NCI-H1436 treated with DMSO at 0.1 percent for 48 hours (cell line): ENCODE results near the gene PDX1.
"Not testable (repeated sequence)": the region's sequence is repeated elsewhere in the genome, so short reads cannot be mapped to it uniquely, and the experiment has no call there.

Experiments
- DNase-seq: peaks from one replicate; lab custom pipeline; 2025; lab: John Stamatoyannopoulos, UW

The PDX1 gene

DNA sequence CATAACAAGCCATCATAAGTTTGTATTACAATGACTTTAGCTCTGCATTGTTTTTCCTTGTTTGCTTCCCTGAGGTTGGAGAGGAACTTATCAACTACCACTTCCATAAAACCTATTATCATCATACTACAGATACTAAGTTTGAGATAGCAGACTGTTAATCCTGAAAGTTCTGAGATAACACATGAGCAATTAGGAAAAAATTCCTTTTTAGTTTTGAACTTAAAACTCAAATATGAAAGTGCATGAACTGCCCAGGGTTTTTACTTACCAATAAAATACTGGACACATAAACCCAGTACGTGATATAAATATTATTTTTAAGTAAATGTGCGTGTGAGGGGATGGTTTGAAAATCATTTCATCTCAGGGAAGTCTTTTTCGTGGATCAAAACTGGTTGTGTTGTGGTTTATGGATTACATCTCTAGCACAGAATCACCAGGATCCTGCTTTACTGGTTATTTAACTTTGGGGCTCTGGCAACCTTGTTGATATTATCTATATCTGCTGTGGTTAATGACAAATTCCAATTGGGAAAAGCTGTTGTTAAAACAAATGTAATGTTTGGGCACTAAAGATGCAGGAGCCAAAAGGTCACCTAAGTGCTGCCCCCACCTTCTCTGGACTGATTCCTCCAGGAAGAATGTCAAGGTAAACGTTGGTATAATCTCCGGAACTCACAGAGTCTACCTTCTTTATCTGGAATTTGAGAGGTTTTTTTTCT, 36.9 kb downstream of the PDX1 start:
- DNase-seq = no peak

DNA sequence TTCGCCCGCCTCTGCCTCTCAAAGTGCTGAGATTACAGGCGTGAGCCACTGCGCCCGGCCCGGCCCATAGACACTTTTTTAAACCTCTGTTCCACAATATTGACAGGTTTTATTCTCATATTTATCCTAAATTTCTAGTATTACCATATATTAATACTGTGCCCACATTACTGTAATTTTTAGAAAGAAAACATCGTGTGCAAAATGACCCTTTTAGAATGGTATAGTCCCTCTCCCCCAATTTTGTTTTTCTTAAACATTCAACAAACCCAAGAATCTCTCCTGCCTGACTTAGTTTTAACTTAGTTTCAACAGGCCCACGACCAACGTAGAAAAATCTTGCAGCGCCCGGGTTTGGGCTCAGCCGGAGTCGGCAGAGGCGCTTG, 40.2 kb downstream of the PDX1 start:
- no peak for DNase-seq

DNA sequence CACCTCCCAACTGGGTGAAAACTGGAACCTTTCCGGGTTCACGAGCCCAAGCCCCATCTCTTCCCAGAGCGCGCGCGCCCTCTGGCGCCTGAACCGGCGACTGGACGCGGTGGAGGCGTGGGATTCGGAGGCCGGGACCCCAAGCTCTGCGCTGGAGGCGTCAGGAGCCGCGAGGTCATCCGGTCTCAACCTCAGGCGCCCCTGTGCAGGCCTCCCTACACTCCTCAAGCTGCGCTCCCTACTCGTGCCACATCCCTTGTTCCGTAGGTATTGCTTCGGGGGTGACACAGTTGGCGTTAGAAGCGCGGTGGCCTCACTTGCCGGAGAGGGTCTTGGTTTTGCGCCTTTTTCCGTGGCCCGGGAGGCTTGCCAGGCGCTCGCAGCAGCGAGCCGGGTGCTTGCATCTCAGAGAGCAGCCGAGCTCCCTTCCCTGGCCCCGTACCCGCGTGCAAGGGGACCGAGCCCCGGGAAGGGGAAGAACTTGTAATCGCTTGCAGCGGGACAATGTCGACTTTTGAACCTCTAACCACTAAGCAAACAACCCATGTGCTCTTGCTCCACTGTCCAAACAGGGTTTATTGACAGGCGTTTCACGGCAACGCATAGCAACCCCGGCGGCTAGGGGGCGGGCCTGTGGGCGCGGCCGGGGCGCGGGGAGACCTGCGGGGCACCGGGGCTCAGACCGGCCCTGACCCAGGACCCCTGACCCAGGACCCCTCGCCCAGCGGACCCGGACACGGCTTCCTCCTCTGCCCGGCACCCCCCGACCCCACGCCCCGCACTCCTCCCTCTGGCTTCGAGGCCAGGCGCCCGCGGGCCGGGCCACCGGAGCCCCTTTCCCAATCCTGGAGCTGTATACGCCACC, 40.8 kb downstream of the PDX1 start:
- DNase-seq = no peak

DNA sequence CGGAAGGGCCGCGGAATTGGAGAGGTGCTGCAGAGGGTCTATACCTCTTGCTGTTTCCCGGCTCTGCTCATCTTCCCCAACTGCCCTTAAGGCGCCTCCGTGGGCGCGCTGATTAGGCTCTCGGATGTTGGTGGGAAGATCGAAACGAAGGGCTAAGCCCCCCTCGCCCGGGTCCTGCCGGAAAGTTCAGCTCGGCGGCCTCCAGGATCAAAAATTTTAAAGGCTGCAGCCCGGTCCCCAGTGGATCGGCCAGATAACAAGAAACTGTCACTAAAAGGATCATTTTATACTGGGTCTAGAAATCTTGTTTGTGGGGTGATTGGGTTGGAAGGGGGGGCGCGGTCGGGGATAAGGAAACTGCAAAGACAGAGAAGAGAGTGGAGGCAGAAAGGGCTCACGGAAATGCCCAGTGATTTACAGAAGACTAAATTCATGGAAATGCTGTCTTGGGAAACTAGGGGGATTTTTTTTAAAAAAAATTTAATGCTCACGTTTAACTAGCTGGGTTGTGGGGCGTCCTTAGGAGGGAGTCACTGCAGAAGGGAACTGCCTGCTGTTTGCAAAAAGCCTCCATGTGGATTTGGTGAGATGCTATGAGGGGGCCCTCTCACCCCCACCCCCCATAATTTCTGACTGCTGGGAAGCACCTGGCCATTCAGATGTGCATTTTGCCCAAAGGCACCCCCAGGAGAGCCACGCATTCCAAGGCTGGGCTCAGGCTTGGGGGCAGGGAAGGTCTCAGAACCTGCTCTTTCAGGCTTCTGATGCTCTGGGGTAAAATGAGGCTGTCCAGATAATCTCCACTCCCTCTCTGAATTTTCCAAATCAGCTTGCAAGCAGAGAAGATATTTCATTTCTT, 41.7 kb downstream of the PDX1 start:
- no peak for DNase-seq

DNA sequence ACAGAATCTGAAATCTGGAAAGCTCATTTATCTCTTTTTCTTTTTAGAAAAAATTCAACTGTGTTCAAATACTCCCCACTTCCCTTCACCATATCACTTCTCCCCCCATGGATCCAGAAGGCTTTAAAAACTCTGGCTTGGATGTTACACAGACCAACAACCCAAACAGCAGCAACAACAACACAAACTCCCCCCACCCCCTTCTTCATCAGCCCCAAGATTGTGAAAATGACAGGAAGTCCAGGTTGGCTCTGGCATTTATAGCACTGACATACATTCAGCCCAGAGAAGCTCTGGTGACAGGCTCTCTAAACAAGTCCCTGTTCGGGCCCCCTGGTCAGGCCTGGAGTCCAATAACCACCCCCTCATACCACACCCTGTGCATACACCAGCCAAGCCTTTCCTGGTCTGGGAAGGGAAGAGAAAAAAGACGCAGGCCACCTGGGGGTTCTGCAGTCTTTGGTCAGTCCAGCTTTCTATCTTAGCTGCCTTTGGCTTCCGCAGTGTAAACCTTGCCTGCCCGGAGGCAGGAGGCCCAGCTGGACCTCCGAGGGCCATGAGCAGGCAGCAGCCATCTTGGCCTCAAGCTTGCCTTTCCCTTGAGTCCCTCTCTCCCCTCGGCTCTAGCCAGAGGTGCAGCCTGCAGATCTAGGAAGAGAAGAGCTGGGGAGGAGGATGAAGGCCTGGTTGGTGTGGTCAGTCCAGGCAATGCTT, 42.5 kb downstream of the PDX1 start:
- no peak for DNase-seq

DNA sequence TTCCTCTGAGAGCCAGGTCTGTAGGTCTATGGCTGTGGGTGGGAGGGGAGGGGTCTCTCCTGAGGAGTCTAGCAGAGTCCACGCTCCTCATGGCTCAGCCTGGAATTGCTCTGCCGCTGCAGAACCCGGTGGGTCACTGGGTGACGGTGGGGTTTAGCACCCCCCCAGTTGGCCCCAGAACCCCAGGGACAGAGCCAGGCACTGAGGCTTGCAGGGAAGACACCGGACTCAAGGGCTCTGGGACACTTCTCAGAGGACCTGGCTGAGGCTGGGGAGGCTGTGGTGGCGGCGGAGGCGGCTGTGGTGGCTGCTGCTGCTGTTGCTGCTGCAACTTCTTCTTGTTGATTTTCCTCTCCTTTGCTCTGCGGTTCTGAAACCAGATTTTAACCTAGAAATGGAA, 43.2 kb downstream of the PDX1 start:
- no peak for DNase-seq

DNA sequence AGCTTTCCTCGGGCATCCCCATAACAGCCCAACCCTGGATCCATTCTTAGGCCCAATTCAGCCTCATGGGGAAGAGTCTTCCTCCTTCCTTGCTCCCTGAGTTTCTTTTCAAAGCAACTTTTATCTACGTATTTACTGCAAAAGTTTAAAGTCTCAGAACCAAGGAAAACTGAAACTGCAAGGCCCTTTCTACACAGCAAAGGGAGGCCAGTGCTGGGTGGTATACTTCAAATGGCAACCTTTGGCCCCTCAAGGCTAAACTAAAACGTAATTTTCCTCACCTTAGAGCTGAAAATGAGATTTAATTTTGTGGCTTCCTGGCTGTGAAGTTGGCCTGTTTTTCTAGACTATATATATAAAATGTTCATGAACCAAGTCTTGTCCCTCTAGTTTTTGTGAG, 43.7 kb downstream of the PDX1 start:
- DNase-seq = no peak

DNA sequence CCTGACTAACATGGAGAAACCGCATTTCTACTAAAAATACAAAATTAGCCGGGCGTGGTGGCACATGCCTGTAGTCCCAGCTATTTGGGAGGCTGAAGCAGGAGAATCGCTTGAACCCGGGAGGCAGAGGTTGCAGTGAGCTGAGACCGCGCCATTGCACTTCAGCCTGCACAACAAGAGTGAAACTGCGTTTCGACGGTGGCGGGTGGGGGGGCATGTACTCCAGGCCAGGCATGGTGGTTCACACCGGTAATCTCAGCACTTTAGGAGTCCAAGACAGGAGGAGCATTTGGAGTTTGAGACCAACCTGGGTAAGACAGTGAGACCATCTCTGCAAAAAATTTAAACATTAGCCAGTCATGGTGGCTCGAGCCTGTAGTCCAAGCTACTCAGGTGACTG, 44.4 kb downstream of the PDX1 start:
- not testable (repeated sequence) for DNase-seq

DNA sequence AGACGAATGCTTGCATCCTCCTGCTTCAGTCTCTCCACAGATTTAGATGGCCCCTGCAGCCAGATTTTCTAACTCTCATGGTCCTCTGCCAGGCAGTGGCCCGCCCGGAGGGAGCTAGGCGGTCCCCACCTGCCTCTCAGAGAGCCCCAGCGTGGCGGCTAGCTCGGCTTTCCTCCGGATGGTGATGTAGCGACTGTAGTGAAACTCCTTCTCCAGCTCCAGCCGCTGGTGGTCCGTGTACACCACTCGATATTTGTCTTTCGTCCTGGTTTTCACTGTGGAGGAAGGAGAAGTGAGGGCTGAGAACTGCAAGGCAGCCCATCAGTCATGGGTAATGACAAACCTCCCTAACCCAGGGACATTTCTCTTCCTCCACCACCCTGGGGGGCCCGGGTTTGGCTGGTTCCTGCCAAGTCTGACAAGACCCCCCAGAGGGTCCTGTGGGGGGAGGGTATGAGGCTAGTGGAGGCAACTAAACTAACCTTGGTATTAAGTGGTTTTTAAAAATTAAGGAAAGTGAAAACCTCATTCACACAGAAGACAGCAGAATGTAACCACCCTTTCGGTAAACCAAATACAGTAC, 45.0 kb downstream of the PDX1 start:
- DNase-seq = no peak

DNA sequence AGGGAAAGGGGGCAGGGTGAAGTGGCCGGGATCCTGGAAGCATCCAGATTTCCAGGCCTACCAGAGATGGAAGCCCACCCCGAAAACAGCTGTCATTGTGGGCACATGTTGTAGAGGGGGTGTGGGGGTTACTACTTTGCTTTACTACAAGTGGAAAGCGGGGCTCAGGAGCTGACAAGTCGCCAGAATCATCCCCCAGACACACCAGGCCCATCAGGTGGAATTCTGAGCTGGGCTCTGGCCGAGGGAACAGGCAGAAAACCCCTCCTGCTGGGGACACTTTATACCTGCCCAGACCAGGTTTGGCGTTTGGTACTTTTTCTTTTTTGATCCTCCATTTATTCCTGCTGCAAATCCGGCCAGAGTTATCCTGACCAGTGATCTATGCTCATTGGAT, 45.5 kb downstream of the PDX1 start:
- DNase-seq = no peak

DNA sequence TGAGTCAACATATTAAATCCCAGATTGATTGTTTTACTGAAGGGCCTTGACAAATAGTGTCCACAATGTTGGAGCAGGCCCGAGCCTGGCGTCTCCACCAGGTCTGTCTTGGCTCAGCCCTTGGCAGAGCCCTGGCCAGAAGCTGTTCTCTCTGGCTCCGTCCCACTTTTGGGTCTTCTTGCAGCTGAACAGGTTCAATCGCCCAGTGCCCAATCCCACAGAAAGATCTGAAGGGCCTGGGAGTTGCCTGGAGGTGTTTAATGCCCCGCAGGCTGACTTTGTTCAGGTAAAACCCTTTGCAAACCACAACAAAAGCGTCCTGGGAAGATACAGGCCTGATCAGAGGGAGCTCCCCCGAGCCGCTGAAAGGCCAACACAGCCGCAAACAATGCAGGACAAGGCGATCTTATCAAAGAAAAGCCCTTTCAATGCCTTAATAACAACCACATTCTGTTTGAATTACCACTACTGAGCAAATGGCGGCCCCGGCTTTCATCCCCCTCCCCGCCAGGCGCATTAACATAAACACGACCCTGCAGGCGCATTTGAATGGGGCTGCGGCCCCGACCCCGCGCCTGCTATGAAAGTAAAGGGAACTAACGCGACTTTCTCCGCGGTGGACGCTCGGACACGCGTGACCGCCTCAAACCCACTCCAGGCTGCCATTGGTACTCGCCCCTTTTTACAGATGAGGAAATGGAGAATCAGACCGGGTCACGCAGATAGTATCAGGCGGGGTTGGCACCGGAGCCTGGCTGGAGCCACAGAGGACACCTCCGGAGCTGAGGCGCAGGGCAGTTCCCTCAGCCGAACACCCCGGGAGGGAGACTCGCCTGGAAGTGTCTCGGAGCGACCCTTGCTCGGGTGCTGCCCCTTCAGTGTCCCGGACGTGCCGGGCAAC, 46.2 kb downstream of the PDX1 start:
- DNase-seq = no peak

DNA sequence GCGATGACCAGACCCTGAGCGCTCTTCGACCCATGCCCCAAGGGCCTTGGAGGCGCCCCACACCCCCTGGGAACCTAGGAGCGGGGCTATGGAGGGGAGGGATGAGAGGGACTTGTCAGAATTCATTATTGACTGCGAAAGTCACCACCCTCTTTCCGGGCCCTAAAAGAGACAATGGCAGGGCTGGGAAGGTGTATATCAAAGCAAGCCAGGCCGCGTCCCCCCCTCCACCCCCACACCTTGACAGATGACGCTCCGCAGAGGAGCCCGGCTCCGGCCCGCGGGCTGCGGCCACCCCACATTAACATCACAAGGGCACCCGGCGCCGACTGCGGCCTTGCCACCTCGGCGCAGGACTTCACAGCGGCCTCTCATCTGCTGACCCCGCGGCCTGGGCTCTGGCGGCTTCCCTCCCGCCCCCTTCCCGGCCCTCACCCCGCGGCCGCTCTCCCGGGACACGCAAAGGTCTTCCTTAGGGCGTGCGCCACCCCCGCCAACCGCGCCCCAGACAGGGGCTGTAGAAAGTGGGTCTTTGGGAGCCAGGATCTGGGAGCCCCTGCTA, 46.9 kb downstream of the PDX1 start:
- no peak for DNase-seq

DNA sequence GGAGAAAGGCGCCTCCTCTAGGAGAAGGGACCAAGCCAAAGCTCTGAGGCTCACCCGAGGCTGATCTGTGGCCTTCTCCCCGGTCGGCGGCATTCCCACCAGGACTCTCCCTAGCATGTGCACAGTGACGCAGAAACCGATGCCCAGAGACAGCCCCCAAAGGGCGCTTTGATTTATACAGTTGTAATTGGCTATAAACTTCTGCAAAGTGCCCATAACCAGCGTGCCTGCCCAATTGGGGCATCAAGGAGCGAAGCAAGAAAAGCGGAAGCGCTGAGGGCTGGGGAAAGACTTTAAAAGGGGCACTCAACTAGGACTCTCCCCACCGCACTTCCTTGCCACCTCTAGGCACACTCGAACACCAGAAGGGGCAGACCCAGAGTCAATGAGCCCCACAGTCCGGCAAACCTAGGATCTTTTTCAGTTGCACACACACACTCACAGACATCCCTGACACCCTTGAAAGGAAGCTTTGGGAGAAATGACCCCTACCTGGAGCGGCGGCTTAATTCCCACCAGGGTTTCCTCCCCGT, 47.5 kb downstream of the PDX1 start:
- no peak for DNase-seq

DNA sequence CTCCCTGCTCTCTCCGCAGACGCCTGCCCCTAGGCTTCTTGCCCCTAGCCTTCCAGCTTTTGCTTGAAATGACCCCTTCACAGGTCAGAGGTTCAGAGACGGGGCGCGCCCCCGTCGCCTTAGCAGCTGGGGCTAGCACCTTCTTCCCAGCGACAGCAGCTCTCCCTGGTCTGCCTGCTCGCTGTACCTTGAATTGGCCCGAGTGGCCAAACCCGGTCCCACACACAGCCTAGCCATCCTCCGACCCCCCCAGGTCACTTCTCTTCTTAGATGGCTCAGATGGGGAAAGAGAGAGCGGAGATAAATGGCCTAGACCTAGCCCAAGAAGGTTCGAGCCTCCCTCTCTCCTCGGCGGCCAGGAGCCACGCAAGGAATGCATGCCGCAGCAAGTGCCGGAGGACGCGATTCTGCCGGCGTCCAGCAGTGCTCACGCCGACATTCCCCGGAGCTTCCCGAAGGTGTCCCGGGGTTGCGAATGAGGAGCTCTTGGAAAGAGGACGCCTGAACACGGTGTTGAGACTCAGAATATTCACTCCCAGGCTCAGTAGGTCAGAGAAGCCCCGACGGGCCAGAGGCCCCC, 48.0 kb downstream of the PDX1 start:
- DNase-seq = no peak

DNA sequence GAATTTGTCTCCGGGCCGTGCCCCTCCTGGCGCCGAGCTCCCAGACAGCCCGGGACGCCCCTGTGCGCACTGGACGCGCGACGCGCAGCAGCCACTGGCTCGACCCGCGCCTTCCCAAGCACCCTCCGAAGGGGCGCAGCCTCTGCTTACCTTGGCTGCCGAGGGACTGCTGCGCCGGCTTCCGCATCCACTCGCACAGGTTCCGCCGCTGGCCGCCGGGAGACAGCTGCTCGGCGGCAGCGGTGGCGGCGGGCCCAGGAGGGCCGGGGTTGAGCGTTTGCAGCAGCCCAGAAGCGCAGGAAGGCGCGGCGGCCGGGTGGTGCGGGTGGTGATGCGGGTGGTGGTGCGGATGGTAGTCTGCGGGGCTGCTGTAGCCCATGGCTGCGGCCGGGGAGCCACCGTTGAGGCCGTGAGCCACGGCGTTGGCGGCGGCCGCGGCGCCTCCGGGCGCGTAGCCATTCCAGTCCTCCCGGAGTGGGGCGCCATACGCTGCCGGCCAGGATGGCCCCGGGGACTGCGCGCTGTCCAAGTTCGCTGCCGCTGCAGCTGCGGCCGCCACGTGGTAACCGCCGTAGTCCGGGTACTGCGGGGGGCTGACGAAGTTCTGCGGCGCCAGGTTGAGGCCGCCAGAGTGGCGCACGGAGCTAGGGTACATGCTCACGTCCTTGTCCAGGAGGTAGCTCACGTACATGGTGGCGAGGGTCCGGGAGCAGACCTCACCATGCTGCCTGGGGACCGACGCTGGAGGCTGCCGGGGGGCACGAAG, 48.7 kb downstream of the PDX1 start:
- DNase-seq = no peak

DNA sequence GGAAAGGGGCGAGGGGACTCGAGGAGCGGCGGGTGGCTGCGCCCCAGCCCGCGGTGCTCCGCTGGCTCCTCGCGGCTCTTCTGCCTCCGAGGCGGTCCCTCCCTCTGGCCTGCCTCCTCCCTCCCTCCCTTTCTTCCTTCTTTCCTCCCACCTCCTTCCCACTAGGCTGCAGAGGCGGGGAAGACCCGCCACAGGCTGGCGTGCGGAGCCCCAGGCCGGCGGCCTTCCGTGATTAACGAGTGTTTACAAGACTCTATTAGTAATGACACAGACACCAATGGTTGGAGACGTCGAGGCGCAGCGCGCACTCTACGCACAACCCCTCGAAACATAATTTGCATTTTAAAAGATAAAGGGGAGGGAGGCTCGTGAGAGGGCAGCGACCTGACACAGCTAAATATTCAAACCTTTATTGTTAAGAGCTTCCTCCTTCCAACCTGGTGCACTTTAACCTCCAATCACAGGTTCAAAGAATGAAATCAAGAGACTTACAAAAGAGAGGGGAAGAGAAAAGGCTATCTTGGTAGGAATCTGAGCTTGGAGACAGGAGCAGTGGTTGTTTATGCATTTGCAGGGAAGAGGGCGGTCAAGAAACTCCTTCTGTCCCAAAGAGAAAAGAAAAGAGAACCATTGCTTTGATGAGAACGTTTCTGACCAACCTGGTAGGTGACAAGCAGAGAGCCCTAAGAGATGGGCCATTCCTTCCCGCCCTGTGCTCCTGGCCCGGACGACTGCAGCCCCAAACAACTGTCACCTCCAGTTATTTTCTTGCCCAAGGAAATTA, 49.5 kb downstream of the PDX1 start, which contains the start of gene CDX2:
Gene CDX2, minus strand, starts transcription at position 234 of the 784 bp plus-strand sequence. CDS start 309 bp downstream, outside the sequence.
- no peak for DNase-seq

DNA sequence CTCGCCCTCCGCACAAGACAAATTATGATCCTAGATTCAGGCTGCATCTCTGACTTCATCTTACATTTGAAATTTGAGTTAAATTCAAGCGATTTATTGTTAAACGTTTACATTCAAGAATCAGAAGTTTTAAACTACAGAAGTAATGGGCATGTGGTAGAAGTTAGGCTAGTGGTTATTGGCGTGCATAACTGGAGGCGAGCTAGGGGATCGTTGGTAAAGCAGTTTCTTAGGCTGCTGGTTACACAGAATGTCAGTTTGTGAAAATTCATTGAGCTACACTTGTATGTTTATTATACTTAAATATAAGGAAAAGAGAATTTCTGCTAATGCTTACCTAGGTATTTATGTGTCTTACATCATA, 50.0 kb downstream of the PDX1 start:
- no peak for DNase-seq
